ENCODE data around the gene SSH2. TPM values are rescaled to one million over a fixed set of nuclear protein-coding genes. Genes with fewer than 3 reads are reported as not detected.

The SSH2 gene
- total RNA-seq, 6 experiments from 2014 or later = 22.2 to 27.0 (median 23.2) TPM

GRCh38 chr17:29663155-29663554 lies 266.9 kb downstream of the SSH2 start:
- Mint-ChIP-seq H3K27me3 (ENCODE audit: insufficient read depth) (peaks cover 2% of the 10 kb centered on the region; the same call in 1 of the 2 replicates), H3K27ac (peak overlapping the region; percentile 15), H3K4me1 (ENCODE audit: low read depth) (peaks cover 38% of the 10 kb centered on the region), H3K9me3 (no peaks in the 10 kb centered on the region), H3K36me3 (ENCODE audit: low read depth) (peaks cover 31% of the 10 kb centered on the region), H3K4me3 (no peak overlapping the region)
- no peak for TF ChIP-seq CTCF (IDR thresholded peaks at IDR 0.05)
- no peak for DNase-seq

- peaks cover 25% of the 10 kb centered on the region for H3K4me1 Mint-ChIP-seq (ENCODE audit: low read depth)
- H3K27me3 Mint-ChIP-seq (ENCODE audit: insufficient read depth) = peaks cover 2% of the 10 kb centered on the region
- H3K27ac Mint-ChIP-seq = no peak overlapping the region
- H3K4me3 Mint-ChIP-seq = no peak overlapping the region
- no peak for DNase-seq
- no peak for TF ChIP-seq CTCF (IDR thresholded peaks at IDR 0.05)
- no peaks in the 10 kb centered on the region for H3K9me3 Mint-ChIP-seq
- H3K36me3 Mint-ChIP-seq (ENCODE audit: low read depth) = peaks cover 15% of the 10 kb centered on the region; the same call in 1 of the 2 replicates
These were observed 268.8 kb downstream of the SSH2 start for GRCh38 chr17:29661213-29661612.

- Mint-ChIP-seq H3K36me3 (ENCODE audit: low read depth) (peaks cover 17% of the 10 kb centered on the region), H3K9me3 (no peaks in the 10 kb centered on the region), H3K27ac (no peak overlapping the region), H3K4me1 (ENCODE audit: low read depth) (peaks cover 17% of the 10 kb centered on the region), H3K4me3 (no peak overlapping the region), H3K27me3 (ENCODE audit: insufficient read depth) (peaks cover 2% of the 10 kb centered on the region)
- TF ChIP-seq CTCF (IDR thresholded peaks at IDR 0.05) = no peak
- DNase-seq = no peak
These were observed 270.9 kb downstream of the SSH2 start for GRCh38 chr17:29659155-29659554.

GRCh38 chr17:29655323-29655722 lies 274.7 kb downstream of the SSH2 start:
- TF ChIP-seq CTCF (IDR thresholded peaks at IDR 0.05) = no peak
- Mint-ChIP-seq H3K36me3 (ENCODE audit: low read depth) (peaks cover 8% of the 10 kb centered on the region), H3K4me1 (ENCODE audit: low read depth) (peaks cover 9% of the 10 kb centered on the region), H3K27me3 (ENCODE audit: insufficient read depth) (no peaks in the 10 kb centered on the region; the same call in 1 of the 2 replicates), H3K27ac (no peak overlapping the region), H3K4me3 (no peak overlapping the region), H3K9me3 (no peaks in the 10 kb centered on the region)
- no peak for DNase-seq

- H3K4me3 Mint-ChIP-seq = no peak overlapping the region
- no peak overlapping the region for H3K27ac Mint-ChIP-seq
- TF ChIP-seq CTCF (IDR thresholded peaks at IDR 0.05) = no peak
- H3K27me3 Mint-ChIP-seq (ENCODE audit: insufficient read depth) = no peaks in the 10 kb centered on the region; the same call in 1 of the 2 replicates
- no peak for DNase-seq
- peaks cover 9% of the 10 kb centered on the region for H3K4me1 Mint-ChIP-seq (ENCODE audit: low read depth)
- no peaks in the 10 kb centered on the region for H3K9me3 Mint-ChIP-seq
- peaks cover 13% of the 10 kb centered on the region for H3K36me3 Mint-ChIP-seq (ENCODE audit: low read depth)
These were observed 275.9 kb downstream of the SSH2 start for GRCh38 chr17:29653995-29654714.
